SK-N-SH (cell line): ENCODE measurements around the gene MBP. TPM values are rescaled to one million over a fixed set of nuclear protein-coding genes. Genes with fewer than 3 reads are reported as not detected.

Source experiments
- CTCF ChIA-PET: fragments of 300-600, 350-600 bp; formaldehyde crosslinking; extraction: SDS; loops from one replicate; lab custom pipeline; 2021; lab: Yijun Ruan, JAX
- POLR2A ChIA-PET: fragments of 350-600 bp; sonication (Branson Sonifier 250); formaldehyde crosslinking; extraction: SDS; loops from one replicate; lab custom pipeline; 2020; ENCODE audit warnings: antibody characterized with exemption, inconsistent platforms; lab: Yijun Ruan, JAX
- DNase-seq: peaks from one replicate; pipeline ENCODE4 v3.0.0; 2012
- H2AFZ ChIP-seq: fragments of 200-600 bp; sonication (generic); 2 replicates; pipeline ENCODE4 v1.8.1; 2016; ENCODE audit warnings: antibody characterized with exemption, mild to moderate bottlenecking, low read depth
- H3F3A ChIP-seq: fragments of 200-600 bp; sonication (generic); replicated peaks from 2 replicates; pipeline ENCODE3; 2016; ENCODE audit warnings: antibody characterized with exemption, mild to moderate bottlenecking; ENCODE audit not compliant: insufficient read depth
- H3K27ac ChIP-seq, 2 experiments: fragments of 200-500 bp in 1 of 2; fragments of 200-600 bp in 1 of 2; sonication (Bioruptor generic) in 1 of 2; sonication (generic), shearing (Covaris generic) in 1 of 2; 2 replicates each; pipeline versions ENCODE4 v1.5.1 to v1.6.1; 2014 to 2016; ENCODE audit warnings: low read depth in 2 of 2, inconsistent platforms in 1 of 2, low read length in 1 of 2, mild to moderate bottlenecking in 1 of 2, mixed read lengths in 1 of 2
- H3K27me3 ChIP-seq: fragments of 200-600 bp; sonication (generic), shearing (Covaris generic); 2 replicates; pipeline ENCODE4 v1.6.1; 2016; ENCODE audit warnings: mixed run types; ENCODE audit not compliant: insufficient read depth
- H3K36me3 ChIP-seq, 2 experiments: fragments of 200-500 bp in 1 of 2; fragments of 200-600 bp in 1 of 2; sonication (Bioruptor generic) in 1 of 2; sonication (generic) in 1 of 2; replicated peaks in 1 of 2; 2 replicates each; pipeline versions ENCODE3 to v1.5.1; 2014 to 2016; ENCODE audit warnings: low read length in 1 of 2, mild to moderate bottlenecking in 1 of 2; ENCODE audit not compliant: insufficient read depth in 2 of 2, control insufficient read depth in 1 of 2
- H3K4me1 ChIP-seq, 2 experiments: fragments of 200-500 bp in 1 of 2; fragments of 200-600 bp in 1 of 2; sonication (Bioruptor generic) in 1 of 2; sonication (generic), shearing (Covaris generic) in 1 of 2; 2 replicates each; pipeline versions ENCODE4 v1.5.1 to v1.6.1; 2014 to 2016; ENCODE audit warnings: low read depth in 1 of 2, low read length in 1 of 2, mixed run types in 1 of 2; ENCODE audit not compliant: insufficient read depth in 2 of 2, control insufficient read depth in 1 of 2
- H3K4me2 ChIP-seq: fragments of 200-600 bp; sonication (generic), shearing (Covaris generic); 2 replicates; pipeline ENCODE4 v1.6.1; 2017; ENCODE audit warnings: mixed run types
- H3K4me3 ChIP-seq, 2 experiments: fragments of 200-500 bp in 1 of 2; fragments of 200-600 bp in 1 of 2; sonication (Bioruptor generic) in 1 of 2; sonication (generic), shearing (Covaris generic) in 1 of 2; 2 replicates each; pipeline versions ENCODE4 v1.5.1 to v1.8.1; 2014 to 2016; ENCODE audit warnings: low read depth in 2 of 2, inconsistent platforms in 1 of 2, low read length in 1 of 2, mild to moderate bottlenecking in 1 of 2, mixed read lengths in 1 of 2, moderate library complexity in 1 of 2
- H3K79me2 ChIP-seq: fragments of 200-600 bp; sonication (generic); 2 replicates; pipeline ENCODE4 v1.8.1; 2017; ENCODE audit warnings: mild to moderate bottlenecking; ENCODE audit not compliant: insufficient read depth
- H3K9ac ChIP-seq: fragments of 200-600 bp; sonication (generic); 2 replicates; pipeline ENCODE4 v1.6.1; 2017; ENCODE audit warnings: mixed run types
- H3K9me2 ChIP-seq: fragments of 200-600 bp; sonication (generic); 2 replicates; pipeline ENCODE4 v1.6.1; 2017; ENCODE audit warnings: mixed run types
- H3K9me3 ChIP-seq: fragments of 200-600 bp; sonication (generic); 2 replicates; pipeline ENCODE4 v1.6.1; 2017; ENCODE audit warnings: mixed run types, mild to moderate bottlenecking, moderate library complexity
- H4K20me1 ChIP-seq: fragments of 200-600 bp; sonication (generic); 2 replicates; pipeline ENCODE4 v1.6.1; 2017; ENCODE audit warnings: mild to moderate bottlenecking, mixed run types; ENCODE audit not compliant: insufficient read depth
- CHD2 ChIP-seq: fragments of 150-350 bp; IDR thresholded peaks from 2 replicates; pipeline ENCODE4 v1.6.1; 2018; ENCODE audit warnings: low read length; ENCODE audit not compliant: partially characterized antibody
- ELF1 ChIP-seq: IDR thresholded peaks from 2 replicates; pipeline ENCODE4 v1.4.0; 2012
- EP300 ChIP-seq, 2 experiments: IDR thresholded peaks; 2 replicates each; pipeline versions ENCODE4 v1.4.0 to v1.6.1; 2012; ENCODE audit warnings: borderline replicate concordance in 1 of 2, low read depth in 1 of 2, low read length in 1 of 2
- EZH2phosphoT487 ChIP-seq: fragments of 200-600 bp; sonication (generic); IDR thresholded peaks from 2 replicates; pipeline ENCODE4 v1.6.1; 2017; ENCODE audit warnings: low read depth, mixed run types, mild to moderate bottlenecking, antibody characterized with exemption, moderate library complexity, borderline replicate concordance
- FOSL2 ChIP-seq: IDR thresholded peaks from 2 replicates; pipeline ENCODE4 v1.4.0; 2012; ENCODE audit warnings: low read depth, mild to moderate bottlenecking, moderate library complexity, borderline replicate concordance
- FOXM1 ChIP-seq: IDR thresholded peaks from 2 replicates; pipeline ENCODE4 v1.4.0; 2012; ENCODE audit warnings: low read depth, mild to moderate bottlenecking
- JUND ChIP-seq: IDR thresholded peaks from 2 replicates; pipeline ENCODE4 v1.4.0; 2012
- MEF2A ChIP-seq: IDR thresholded peaks from 2 replicates; pipeline ENCODE4 v1.4.0; 2012; ENCODE audit warnings: low read depth, borderline replicate concordance
- MXI1 ChIP-seq: IDR thresholded peaks from 2 replicates; pipeline ENCODE4 v1.6.1; 2012; ENCODE audit warnings: mild to moderate bottlenecking, low read depth, low read length, improper control_type of control experiment
- NFIC ChIP-seq: IDR thresholded peaks from 2 replicates; pipeline ENCODE4 v1.4.0; 2012; ENCODE audit warnings: borderline replicate concordance
- NRF1 ChIP-seq: IDR thresholded peaks from 2 replicates; pipeline ENCODE4 v1.6.1; 2012; ENCODE audit warnings: low read depth, mild to moderate bottlenecking, low read length
- RCOR1 ChIP-seq: fragments of 150-350 bp; IDR thresholded peaks from 2 replicates; pipeline ENCODE4 v1.6.1; 2017; ENCODE audit warnings: antibody characterized with exemption, low read length
- RXRA ChIP-seq: IDR thresholded peaks from 2 replicates; pipeline ENCODE4 v1.4.0; 2012; ENCODE audit warnings: low read depth, mild to moderate bottlenecking, borderline replicate concordance
- SIN3A ChIP-seq: IDR thresholded peaks from 2 replicates; pipeline ENCODE4 v1.6.1; 2012; ENCODE audit warnings: low read depth, mild to moderate bottlenecking, low read length, moderate library complexity, borderline replicate concordance
- TAF1 ChIP-seq: IDR thresholded peaks from 2 replicates; pipeline ENCODE4 v1.6.1; 2012; ENCODE audit warnings: low read depth, mild to moderate bottlenecking, low read length, moderate library complexity, borderline replicate concordance
- TCF12 ChIP-seq: IDR thresholded peaks from 2 replicates; pipeline ENCODE4 v1.4.0; 2012
- TEAD4 ChIP-seq: IDR thresholded peaks from 2 replicates; pipeline ENCODE4 v1.4.0; 2012; ENCODE audit warnings: mild to moderate bottlenecking, borderline replicate concordance; ENCODE audit not compliant: insufficient read depth
- YY1 ChIP-seq: IDR thresholded peaks from 2 replicates; pipeline ENCODE4 v1.4.0; 2012; ENCODE audit warnings: low read depth, mild to moderate bottlenecking
- WGBS: methylation state at CpG from one replicate; pipeline ENCODE4 v1.1.6; 2017; ENCODE audit warnings: low lambda C conversion rate; 5-methylcytosine and 5-hydroxymethylcytosine counted together
- polyA plus RNA-seq, 3 experiments: library from polyadenylated mRNA; depleted of rRNA; stranded (reverse); fragments of >200 nt; gene quantifications; 2 replicates each; pipeline ENCODE4 v1.2.3, GENCODE V29; 2012
- TF ChIP-seq, protein P1 (sequence below): IDR thresholded peaks from 2 replicates; pipeline ENCODE4 v1.4.0; 2012; ENCODE audit warnings: low read depth, borderline replicate concordance
- TF ChIP-seq, protein P2 (sequence below): IDR thresholded peaks from 2 replicates; pipeline ENCODE4 v1.4.0; 2012; ENCODE audit warnings: low read depth
- TF ChIP-seq, protein P3 (sequence below): fragments of 200-600 bp; sonication (generic); IDR thresholded peaks from 2 replicates; pipeline ENCODE4 v1.6.1; 2017; ENCODE audit warnings: antibody characterized with exemption, mild to moderate bottlenecking, moderate library complexity
- TF ChIP-seq, protein P4 (sequence below): fragments of 150-350 bp; IDR thresholded peaks from 2 replicates; pipeline ENCODE4 v1.6.1; 2017; ENCODE audit warnings: antibody characterized with exemption, low read length, low read depth, borderline replicate concordance
- TF ChIP-seq, protein P5 (sequence below): fragments of 150-350 bp; IDR thresholded peaks from 2 replicates; pipeline ENCODE4 v1.6.1; 2016; ENCODE audit warnings: mild to moderate bottlenecking, low read depth, low read length

Gene MBP
- polyA plus RNA-seq, 1 of the 3 experiments (the other 2 are of a cell fraction): 1.6 TPM

DNA sequence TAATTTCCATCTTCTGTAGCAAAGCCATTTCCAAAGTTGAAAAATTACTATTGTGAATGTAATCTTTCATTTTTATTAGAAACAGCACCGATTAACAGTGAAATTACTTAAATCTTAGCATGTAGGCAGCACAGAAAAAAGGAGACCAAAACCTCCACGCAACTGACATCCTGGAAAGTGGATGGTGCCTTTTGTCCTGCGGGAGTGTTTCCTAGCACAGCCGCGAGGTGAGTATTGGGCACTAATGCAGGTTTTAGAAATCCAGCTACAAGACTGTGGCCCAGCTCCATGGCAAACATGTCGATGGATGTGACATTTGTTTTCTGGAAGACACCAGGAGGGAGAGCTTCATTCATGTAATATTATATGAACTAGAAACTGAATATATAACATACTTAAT, 86.9 kb downstream of the MBP start (continued):
- TF ChIP-seq CHD2: no peak
- TF ChIP-seq ELF1: no peak
- TF ChIP-seq FOSL2: no peak
- TF ChIP-seq SIN3A: no peak
- TF ChIP-seq, protein P1, sequence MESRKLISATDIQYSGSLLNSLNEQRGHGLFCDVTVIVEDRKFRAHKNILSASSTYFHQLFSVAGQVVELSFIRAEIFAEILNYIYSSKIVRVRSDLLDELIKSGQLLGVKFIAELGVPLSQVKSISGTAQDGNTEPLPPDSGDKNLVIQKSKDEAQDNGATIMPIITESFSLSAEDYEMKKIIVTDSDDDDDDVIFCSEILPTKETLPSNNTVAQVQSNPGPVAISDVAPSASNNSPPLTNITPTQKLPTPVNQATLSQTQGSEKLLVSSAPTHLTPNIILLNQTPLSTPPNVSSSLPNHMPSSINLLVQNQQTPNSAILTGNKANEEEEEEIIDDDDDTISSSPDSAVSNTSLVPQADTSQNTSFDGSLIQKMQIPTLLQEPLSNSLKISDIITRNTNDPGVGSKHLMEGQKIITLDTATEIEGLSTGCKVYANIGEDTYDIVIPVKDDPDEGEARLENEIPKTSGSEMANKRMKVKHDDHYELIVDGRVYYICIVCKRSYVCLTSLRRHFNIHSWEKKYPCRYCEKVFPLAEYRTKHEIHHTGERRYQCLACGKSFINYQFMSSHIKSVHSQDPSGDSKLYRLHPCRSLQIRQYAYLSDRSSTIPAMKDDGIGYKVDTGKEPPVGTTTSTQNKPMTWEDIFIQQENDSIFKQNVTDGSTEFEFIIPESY: no peak
- TF ChIP-seq, protein P2, sequence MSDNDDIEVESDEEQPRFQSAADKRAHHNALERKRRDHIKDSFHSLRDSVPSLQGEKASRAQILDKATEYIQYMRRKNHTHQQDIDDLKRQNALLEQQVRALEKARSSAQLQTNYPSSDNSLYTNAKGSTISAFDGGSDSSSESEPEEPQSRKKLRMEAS: no peak
- TF ChIP-seq NFIC: no peak
- no peak for TF ChIP-seq MEF2A
- TF ChIP-seq RXRA: no peak
- no peak for TF ChIP-seq RCOR1

DNA sequence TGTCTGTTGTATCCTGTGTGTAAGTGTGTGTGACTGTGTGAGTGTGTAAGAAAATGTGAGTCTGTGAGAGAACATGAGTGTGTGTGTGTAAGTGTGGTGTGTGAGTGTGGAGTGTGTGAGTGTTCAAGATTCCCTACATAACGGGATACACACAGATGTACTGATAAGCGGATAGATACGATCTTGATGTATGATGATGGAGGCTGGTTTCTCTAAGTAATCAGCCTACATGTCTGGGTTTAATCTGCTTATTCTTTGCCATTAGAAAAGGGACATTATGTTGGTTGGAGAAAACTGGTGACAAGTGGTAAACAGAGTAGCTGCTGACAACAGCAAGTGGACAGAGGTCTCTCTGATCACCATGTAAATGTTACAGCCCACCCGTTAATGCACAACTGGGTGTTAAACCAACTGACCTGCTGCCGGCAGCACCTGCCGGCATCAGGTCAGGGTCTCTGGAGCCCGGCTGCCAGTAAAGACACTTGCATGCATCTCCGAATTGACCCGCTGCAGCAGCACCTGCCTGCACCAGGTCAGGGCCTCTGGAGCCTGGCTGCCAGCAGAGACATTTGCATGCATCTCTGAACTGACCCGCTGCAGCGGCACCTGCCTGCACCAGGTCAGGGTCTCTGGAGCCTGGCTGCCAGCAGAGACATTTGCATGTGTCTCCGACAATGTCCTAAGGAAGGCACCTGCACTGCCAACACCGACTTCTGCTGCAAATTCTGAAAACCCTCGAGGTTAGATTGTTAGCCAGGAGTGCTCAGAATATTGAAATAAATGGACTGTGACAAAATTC, 87.5 kb downstream of the MBP start:
- no peaks in the 10 kb centered on the region for H3K79me2 ChIP-seq
- H3K9me3 ChIP-seq: no peaks in the 10 kb centered on the region
- no peaks in the 10 kb centered on the region for H3K4me1 ChIP-seq
- H3K27me3 ChIP-seq: no peaks in the 10 kb centered on the region
- no peak overlapping the region for H3K9ac ChIP-seq
- no peaks in the 10 kb centered on the region for H3K9me2 ChIP-seq
- H3K36me3 ChIP-seq: no peaks in the 10 kb centered on the region
- POLR2A ChIA-PET: no interaction called here
- no peak overlapping the region for H3K27ac ChIP-seq
- TF ChIP-seq TEAD4 (no peak), MXI1 (no peak), FOSL2 (no peak), EZH2phosphoT487 (no peak), YY1 (no peak), CHD2 (no peak), RCOR1 (no peak), ELF1 (no peak), JUND (no peak), NFIC (no peak), NRF1 (no peak), TCF12 (no peak), EP300 (IDR thresholded peaks at IDR 0.05; ENCODE audit: borderline replicate concordance in 1 of 2, low read depth in 1 of 2, low read length in 1 of 2) (no peak), FOXM1 (no peak), TAF1 (no peak)
- TF ChIP-seq, protein P3, sequence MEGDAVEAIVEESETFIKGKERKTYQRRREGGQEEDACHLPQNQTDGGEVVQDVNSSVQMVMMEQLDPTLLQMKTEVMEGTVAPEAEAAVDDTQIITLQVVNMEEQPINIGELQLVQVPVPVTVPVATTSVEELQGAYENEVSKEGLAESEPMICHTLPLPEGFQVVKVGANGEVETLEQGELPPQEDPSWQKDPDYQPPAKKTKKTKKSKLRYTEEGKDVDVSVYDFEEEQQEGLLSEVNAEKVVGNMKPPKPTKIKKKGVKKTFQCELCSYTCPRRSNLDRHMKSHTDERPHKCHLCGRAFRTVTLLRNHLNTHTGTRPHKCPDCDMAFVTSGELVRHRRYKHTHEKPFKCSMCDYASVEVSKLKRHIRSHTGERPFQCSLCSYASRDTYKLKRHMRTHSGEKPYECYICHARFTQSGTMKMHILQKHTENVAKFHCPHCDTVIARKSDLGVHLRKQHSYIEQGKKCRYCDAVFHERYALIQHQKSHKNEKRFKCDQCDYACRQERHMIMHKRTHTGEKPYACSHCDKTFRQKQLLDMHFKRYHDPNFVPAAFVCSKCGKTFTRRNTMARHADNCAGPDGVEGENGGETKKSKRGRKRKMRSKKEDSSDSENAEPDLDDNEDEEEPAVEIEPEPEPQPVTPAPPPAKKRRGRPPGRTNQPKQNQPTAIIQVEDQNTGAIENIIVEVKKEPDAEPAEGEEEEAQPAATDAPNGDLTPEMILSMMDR: no peak
- TF ChIP-seq, protein P1: no peak
- TF ChIP-seq, protein P4, sequence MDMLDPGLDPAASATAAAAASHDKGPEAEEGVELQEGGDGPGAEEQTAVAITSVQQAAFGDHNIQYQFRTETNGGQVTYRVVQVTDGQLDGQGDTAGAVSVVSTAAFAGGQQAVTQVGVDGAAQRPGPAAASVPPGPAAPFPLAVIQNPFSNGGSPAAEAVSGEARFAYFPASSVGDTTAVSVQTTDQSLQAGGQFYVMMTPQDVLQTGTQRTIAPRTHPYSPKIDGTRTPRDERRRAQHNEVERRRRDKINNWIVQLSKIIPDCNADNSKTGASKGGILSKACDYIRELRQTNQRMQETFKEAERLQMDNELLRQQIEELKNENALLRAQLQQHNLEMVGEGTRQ: no peak
- TF ChIP-seq, protein P5, sequence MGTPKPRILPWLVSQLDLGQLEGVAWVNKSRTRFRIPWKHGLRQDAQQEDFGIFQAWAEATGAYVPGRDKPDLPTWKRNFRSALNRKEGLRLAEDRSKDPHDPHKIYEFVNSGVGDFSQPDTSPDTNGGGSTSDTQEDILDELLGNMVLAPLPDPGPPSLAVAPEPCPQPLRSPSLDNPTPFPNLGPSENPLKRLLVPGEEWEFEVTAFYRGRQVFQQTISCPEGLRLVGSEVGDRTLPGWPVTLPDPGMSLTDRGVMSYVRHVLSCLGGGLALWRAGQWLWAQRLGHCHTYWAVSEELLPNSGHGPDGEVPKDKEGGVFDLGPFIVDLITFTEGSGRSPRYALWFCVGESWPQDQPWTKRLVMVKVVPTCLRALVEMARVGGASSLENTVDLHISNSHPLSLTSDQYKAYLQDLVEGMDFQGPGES: no peak
- no peak overlapping the region for H3K4me2 ChIP-seq
- DNase-seq: no peak
- WGBS: 76% methylated on average over 10 of the region's 14 CpGs
- CTCF ChIA-PET: interaction anchor here (1.1 to 2.7 kb wide), 3 partner anchors 44 to 167 kb away, joined by 3 to 8 read pairs (median 5); no protein-coding TSS in a partner anchor
- H4K20me1 ChIP-seq: no peaks in the 10 kb centered on the region
- H2AFZ ChIP-seq: no peak overlapping the region
- no peaks in the 10 kb centered on the region for H3F3A ChIP-seq
- H3K4me3 ChIP-seq: no peak overlapping the region
